Lower lobe of right lung (tissue), 2 donors: ENCODE data around the gene ANKRD40CL. TPM values are rescaled to one million over a fixed set of nuclear protein-coding genes. Genes with fewer than 3 reads are reported as not detected.

Source experiments
- ATAC-seq, 2 donors: fragments of 200-7000 bp; cut with Tn5 transposase; one replicate each; pipeline ENCODE4 v1.9.1; 2020 to 2022; ENCODE audit warnings: mild to moderate bottlenecking in 2 of 2, moderate library complexity in 2 of 2
- DNase-seq: peaks from one replicate; pipeline ENCODE4 v3.0.0-alpha.2; 2020
- H3K27ac ChIP-seq: fragments of 200-600 bp; one replicate; pipeline ENCODE4 v1.8.0; 2022
- H3K27me3 ChIP-seq: fragments of 200-600 bp; one replicate; pipeline ENCODE4 v1.8.0; 2022; ENCODE audit warnings: low read depth
- H3K36me3 ChIP-seq: fragments of 200-600 bp; one replicate; pipeline ENCODE4 v1.8.0; 2022; ENCODE audit warnings: mild to moderate bottlenecking
- H3K4me1 ChIP-seq: fragments of 200-600 bp; one replicate; pipeline ENCODE4 v1.8.0; 2022
- H3K4me3 ChIP-seq: fragments of 200-600 bp; one replicate; pipeline ENCODE4 v1.8.0; 2022; ENCODE audit warnings: mild to moderate bottlenecking
- H3K9me3 ChIP-seq: fragments of 200-600 bp; one replicate; pipeline ENCODE4 v1.8.0; 2022
- intact Hi-C: fragments of 100-400 bp; cut with DNase I; formaldehyde crosslinking; loops from one replicate; pipeline ENCODE4 v1.11.0; 2022
- total RNA-seq: library from RNA; stranded (reverse); fragmentation: NEBNext Ultra II Directional; extraction: Animal tissue kit (Norgen Biotek cat#: 25700); gene quantifications from one replicate; pipeline ENCODE4 v1.2.1, GENCODE V29; 2021
- TF ChIP-seq, protein P1 (sequence below): fragments of 200-600 bp; IDR thresholded peaks from one replicate; pipeline ENCODE4 v1.8.0; 2022; ENCODE audit warnings: antibody characterized with exemption, mild to moderate bottlenecking
- donor health status: DM: no; HTN: yes; CAD: no; lungs with severe emphysema.

Gene ANKRD40CL
- total RNA-seq, 1 donor from 2014 or later = not detected

GRCh38 chr17:50771991-50772785, 4.9 kb upstream of the ANKRD40CL start:
- TF ChIP-seq, protein P1, sequence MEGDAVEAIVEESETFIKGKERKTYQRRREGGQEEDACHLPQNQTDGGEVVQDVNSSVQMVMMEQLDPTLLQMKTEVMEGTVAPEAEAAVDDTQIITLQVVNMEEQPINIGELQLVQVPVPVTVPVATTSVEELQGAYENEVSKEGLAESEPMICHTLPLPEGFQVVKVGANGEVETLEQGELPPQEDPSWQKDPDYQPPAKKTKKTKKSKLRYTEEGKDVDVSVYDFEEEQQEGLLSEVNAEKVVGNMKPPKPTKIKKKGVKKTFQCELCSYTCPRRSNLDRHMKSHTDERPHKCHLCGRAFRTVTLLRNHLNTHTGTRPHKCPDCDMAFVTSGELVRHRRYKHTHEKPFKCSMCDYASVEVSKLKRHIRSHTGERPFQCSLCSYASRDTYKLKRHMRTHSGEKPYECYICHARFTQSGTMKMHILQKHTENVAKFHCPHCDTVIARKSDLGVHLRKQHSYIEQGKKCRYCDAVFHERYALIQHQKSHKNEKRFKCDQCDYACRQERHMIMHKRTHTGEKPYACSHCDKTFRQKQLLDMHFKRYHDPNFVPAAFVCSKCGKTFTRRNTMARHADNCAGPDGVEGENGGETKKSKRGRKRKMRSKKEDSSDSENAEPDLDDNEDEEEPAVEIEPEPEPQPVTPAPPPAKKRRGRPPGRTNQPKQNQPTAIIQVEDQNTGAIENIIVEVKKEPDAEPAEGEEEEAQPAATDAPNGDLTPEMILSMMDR = no peak
- Histone ChIP-seq H3K4me1 (no peaks in the 10 kb centered on the region), H3K36me3 (no peaks in the 10 kb centered on the region), H3K27ac (no peak overlapping the region), H3K9me3 (no peaks in the 10 kb centered on the region), H3K27me3 (no peaks in the 10 kb centered on the region), H3K4me3 (no peak overlapping the region)
- intact Hi-C loops = no loop called here
- DNase-seq = no peak
- no peak for ATAC-seq

DNA sequence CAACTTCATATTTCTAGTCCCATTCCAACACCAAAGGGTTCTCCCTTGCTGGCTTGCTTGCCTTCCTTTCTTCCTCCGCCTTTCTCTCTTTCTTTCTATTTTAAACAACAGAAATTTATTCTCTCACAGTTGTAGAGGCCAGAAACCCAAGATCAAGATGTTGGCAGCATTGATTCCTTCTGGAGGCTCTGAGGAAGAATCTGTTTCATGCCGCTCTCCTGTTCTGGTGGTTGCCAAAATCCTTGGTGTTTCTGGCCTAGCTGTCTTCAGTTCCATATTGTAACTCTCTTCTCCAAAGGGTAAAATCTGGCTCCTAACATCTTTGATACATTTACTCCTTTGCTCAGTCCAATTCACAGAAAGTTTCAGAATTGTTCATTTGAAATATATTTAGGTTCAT, 3.0 kb upstream of the ANKRD40CL start:
- intact Hi-C loops = no loop called here
- peaks cover 3% of the 10 kb centered on the region for H3K4me1 ChIP-seq
- no peaks in the 10 kb centered on the region for H3K36me3 ChIP-seq
- H3K9me3 ChIP-seq = no peaks in the 10 kb centered on the region
- TF ChIP-seq, protein P1 = no peak
- H3K4me3 ChIP-seq = no peak overlapping the region
- no peak overlapping the region for H3K27ac ChIP-seq
- H3K27me3 ChIP-seq = no peaks in the 10 kb centered on the region
- ATAC-seq (no peak), DNase-seq (no peak)

DNA sequence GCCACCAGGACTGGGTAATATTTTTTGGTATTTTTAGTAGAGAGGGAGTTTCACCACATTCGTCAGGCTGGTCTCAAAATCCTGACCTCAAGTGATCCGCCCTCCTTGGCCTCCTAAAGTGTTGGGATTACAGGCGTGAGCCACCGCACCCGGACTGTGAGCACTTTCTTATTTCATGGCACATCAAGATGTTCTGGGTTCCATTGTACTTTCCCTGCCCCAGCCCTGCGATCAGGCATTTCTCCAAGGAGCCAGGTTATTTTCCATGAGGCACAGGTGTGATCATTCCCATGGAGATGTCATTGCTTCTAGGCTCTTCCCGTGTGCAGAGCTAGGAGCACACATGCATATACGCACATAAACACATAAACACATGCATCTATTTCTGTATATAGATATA, 2.6 kb upstream of the ANKRD40CL start:
- ATAC-seq (no peak), DNase-seq (no peak)
- H3K36me3 ChIP-seq = no peaks in the 10 kb centered on the region
- H3K27ac ChIP-seq = no peak overlapping the region
- TF ChIP-seq, protein P1 = no peak
- H3K4me3 ChIP-seq = no peak overlapping the region
- H3K4me1 ChIP-seq = peaks cover 7% of the 10 kb centered on the region
- intact Hi-C loops = no loop called here
- H3K9me3 ChIP-seq = no peaks in the 10 kb centered on the region
- no peaks in the 10 kb centered on the region for H3K27me3 ChIP-seq

- H3K27me3 ChIP-seq = no peaks in the 10 kb centered on the region
- intact Hi-C loops = no loop called here
- no peak overlapping the region for H3K27ac ChIP-seq
- H3K4me3 ChIP-seq = no peak overlapping the region
- DNase-seq (peak; percentile 66), ATAC-seq (peak; percentile 44 to 71)
- H3K36me3 ChIP-seq = no peaks in the 10 kb centered on the region
- TF ChIP-seq, protein P1 = no peak
- H3K9me3 ChIP-seq = no peaks in the 10 kb centered on the region
- peaks cover 20% of the 10 kb centered on the region for H3K4me1 ChIP-seq
Measured at GRCh38 chr17:50768346-50768761, 1.0 kb upstream of the ANKRD40CL start.

DNA sequence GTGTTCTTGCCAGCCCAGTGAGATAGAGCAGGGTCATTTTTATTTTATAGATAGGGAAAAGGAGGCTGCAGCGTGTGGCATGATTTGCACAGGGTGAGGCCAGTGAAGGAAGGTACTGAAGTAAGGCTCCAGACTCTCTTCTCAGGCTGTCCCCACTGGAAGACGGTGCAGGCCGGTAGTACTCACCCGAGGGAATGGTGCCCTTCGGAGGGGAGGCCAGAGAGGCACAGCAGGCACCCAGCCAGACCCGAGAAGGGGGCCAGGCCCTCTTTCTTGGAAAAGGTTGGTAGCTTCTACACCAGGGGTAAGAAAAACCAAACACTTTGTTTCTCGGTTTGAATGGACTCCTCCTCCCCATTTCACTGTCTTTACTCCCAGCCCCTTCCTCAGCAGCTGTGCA, 288 bp downstream of the ANKRD40CL start:
- Histone ChIP-seq H3K27me3 (no peaks in the 10 kb centered on the region), H3K9me3 (no peaks in the 10 kb centered on the region), H3K4me1 (peaks cover 22% of the 10 kb centered on the region), H3K4me3 (no peak overlapping the region), H3K27ac (no peak overlapping the region), H3K36me3 (no peaks in the 10 kb centered on the region)
- ATAC-seq (no peak), DNase-seq (no peak)
- intact Hi-C loops = no loop called here
- TF ChIP-seq, protein P1 = no peak
